ENCODE results near the gene LYSMD1. TPM values are rescaled to one million over a fixed set of nuclear protein-coding genes. Genes with fewer than 3 reads are reported as not detected.

The LYSMD1 gene
- total RNA-seq, 4 donors from 2014 or later: 9.2 to 16.1 (median 11.8) TPM

GRCh38 chr1:151146412-151147131, 19.1 kb downstream of the LYSMD1 start, which contains the start of gene SEMA6C:
Gene SEMA6C, minus strand, starts transcription at chr1:151146631. Its CDS starts 4,010 bp downstream, at chr1:151142621.
- DNase-seq (ENCODE audit: low spot score in 2 of 2): peak; percentile 93 to 99
- H3K4me3 ChIP-seq (ENCODE audit: low read depth, poor library complexity, severe bottlenecking): peak within 1 kb of the TSS; percentile 56
- 0 to 1% methylated on average over 51 to 59 of the region's 61 CpGs for WGBS, 2 donors
- intact Hi-C loops (cut with DNase I; ENCODE audit: low total_unique reads): no loop called here
- TF ChIP-seq, protein P1, sequence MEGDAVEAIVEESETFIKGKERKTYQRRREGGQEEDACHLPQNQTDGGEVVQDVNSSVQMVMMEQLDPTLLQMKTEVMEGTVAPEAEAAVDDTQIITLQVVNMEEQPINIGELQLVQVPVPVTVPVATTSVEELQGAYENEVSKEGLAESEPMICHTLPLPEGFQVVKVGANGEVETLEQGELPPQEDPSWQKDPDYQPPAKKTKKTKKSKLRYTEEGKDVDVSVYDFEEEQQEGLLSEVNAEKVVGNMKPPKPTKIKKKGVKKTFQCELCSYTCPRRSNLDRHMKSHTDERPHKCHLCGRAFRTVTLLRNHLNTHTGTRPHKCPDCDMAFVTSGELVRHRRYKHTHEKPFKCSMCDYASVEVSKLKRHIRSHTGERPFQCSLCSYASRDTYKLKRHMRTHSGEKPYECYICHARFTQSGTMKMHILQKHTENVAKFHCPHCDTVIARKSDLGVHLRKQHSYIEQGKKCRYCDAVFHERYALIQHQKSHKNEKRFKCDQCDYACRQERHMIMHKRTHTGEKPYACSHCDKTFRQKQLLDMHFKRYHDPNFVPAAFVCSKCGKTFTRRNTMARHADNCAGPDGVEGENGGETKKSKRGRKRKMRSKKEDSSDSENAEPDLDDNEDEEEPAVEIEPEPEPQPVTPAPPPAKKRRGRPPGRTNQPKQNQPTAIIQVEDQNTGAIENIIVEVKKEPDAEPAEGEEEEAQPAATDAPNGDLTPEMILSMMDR (IDR thresholded peaks at IDR 0.05): no peak
- TF ChIP-seq POLR2A (IDR thresholded peaks at IDR 0.05): peak in 1 of 2 donors; percentile 25

- DNase-seq (ENCODE audit: low spot score in 2 of 2): peak in 1 of 2 donors; percentile 86
- peak overlapping the region; percentile 56 for H3K4me3 ChIP-seq (ENCODE audit: low read depth, poor library complexity, severe bottlenecking)
- intact Hi-C loops (cut with DNase I; ENCODE audit: low total_unique reads): no loop called here
- TF ChIP-seq, protein P1 (IDR thresholded peaks at IDR 0.05): no peak
- no peak for TF ChIP-seq POLR2A (IDR thresholded peaks at IDR 0.05)
- 0 to 1% methylated on average over 24 to 25 of the region's 26 CpGs for WGBS, 2 donors
These were observed 19.7 kb downstream of the LYSMD1 start for GRCh38 chr1:151146072-151146411.

GRCh38 chr1:151145304-151146071, 20.2 kb downstream of the LYSMD1 start:
- H3K4me3 ChIP-seq (ENCODE audit: low read depth, poor library complexity, severe bottlenecking): peak overlapping the region; percentile 56
- DNase-seq (ENCODE audit: low spot score in 2 of 2): peak in 1 of 2 donors; percentile 90
- WGBS, 2 donors: 14 to 16% methylated on average over 38 to 43 of the region's 43 CpGs
- intact Hi-C loops (cut with DNase I; ENCODE audit: low total_unique reads): no loop called here
- TF ChIP-seq, protein P1 (IDR thresholded peaks at IDR 0.05): no peak
- TF ChIP-seq POLR2A (IDR thresholded peaks at IDR 0.05): no peak

DNA sequence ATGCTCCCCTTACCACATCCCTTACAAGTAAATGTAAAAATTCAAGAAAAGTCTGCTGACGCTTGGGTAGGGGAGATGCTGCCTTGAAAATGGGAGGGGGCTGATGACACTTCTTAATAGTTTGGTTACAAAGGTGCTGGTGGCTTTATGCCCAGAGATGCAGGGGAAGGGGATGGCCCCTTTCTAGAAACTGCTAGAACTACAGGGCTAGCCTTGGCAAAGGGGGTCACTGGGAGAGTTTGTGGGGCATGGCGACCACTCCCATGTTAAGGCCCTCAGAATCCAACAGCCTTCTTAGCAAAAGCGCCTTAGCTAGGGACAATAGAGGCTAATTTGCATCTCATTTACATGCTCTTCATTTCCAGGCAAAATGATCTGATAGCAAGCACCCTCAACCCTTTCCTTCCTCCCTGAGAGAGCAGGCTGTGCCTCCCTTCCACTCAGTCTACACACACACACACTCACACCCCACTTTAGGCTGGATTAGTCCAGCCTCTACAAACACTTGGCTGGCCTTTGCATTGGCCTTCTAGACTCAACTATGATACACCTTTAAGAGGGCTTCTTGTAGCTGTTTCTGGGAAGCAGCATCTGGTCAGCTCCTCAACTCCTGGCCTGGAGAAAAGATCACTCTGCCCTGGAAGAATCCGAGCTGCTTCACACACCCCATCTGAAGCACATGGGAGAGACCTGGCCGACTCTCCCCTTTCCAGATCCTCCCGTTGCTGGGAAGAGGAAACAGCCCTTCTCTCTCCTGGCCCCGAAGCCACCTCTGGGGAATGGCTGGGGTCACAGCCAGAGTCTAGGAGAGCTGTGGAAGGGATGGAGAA, 21.0 kb downstream of the LYSMD1 start:
- 56 to 58% methylated on average over 7 of the region's 7 CpGs for WGBS, 2 donors

DNA sequence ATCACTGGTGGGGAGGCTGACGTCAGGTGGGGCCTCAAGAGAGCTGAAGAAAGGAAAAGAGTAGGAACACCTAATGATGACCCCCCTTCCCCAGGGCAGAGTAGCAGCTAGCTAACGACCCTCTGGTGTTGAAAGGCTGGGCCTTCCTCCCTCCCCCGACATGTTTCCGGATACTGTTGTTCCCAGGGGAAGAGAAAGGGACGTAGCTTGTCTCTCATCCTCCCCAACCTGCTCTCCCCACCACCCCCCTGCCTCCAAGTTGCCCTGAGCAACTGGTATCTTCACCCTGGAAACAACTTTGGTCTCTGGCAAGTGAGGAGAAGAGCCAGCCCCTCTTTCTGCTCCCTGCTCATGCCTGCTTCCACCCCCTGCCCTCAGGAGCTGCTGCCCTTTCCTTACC, 21.7 kb downstream of the LYSMD1 start:
- no peak overlapping the region for H3K4me3 ChIP-seq (ENCODE audit: low read depth, poor library complexity, severe bottlenecking)
- intact Hi-C loops (cut with DNase I; ENCODE audit: low total_unique reads): no loop called here
- TF ChIP-seq, protein P1 (IDR thresholded peaks at IDR 0.05): no peak
- no peak for TF ChIP-seq POLR2A (IDR thresholded peaks at IDR 0.05)
- 64 to 75% methylated on average over 5 of the region's 5 CpGs for WGBS, 2 donors
- DNase-seq (ENCODE audit: low spot score in 2 of 2): no peak

More for the DNA sequence above, 21.0 kb downstream of the LYSMD1 start:
- TF ChIP-seq POLR2A (IDR thresholded peaks at IDR 0.05): no peak
- TF ChIP-seq, protein P1 (IDR thresholded peaks at IDR 0.05): no peak
- DNase-seq (ENCODE audit: low spot score in 2 of 2): peak in 1 of 2 donors; percentile 73
- no peak overlapping the region for H3K4me3 ChIP-seq (ENCODE audit: low read depth, poor library complexity, severe bottlenecking)
- intact Hi-C loops (cut with DNase I; ENCODE audit: low total_unique reads): no loop called here
